GM18870 (cell line): ENCODE measurements around the gene CTNNBIP1.
A peak's percentile ranks its signal among the peaks of the same experiment; 100 is the strongest.
"Not testable (repeated sequence)": the region's sequence is repeated elsewhere in the genome, so short reads cannot be mapped to it uniquely, and the experiment has no call there.

Experiments
- ATAC-seq: cut with Tn5 transposase; IDR thresholded peaks from one replicate; pipeline ENCODE4 v1.9.1; 2021; ENCODE audit warnings: moderate library complexity; ENCODE audit not compliant: unreplicated experiment

CTNNBIP1 gene

GRCh38 chr1:9910076-9910422, at the start of gene CTNNBIP1:
Gene CTNNBIP1 (minus strand): TSS chr1:9910269. CDS start chr1:9872064, 38,205 bp downstream.
- no peak for ATAC-seq

- ATAC-seq = no peak
Measured at GRCh38 chr1:9957726-9958125, 47.7 kb upstream of the CTNNBIP1 start.

- no peak for ATAC-seq
Measured at GRCh38 chr1:9946315-9946714, 36.2 kb upstream of the CTNNBIP1 start.

GRCh38 chr1:9942939-9943788, 33.1 kb upstream of the CTNNBIP1 start, which contains the start of the genes LZIC and NMNAT1:
Gene LZIC (minus strand): TSS chr1:9943391. CDS start chr1:9936619, 6,772 bp downstream.
Gene NMNAT1 (plus strand): TSS chr1:9943475. CDS start chr1:9972074, 28,599 bp downstream.
- ATAC-seq = peak; percentile 76

- peak; percentile 27 for ATAC-seq
Measured at GRCh38 chr1:9942399-9942938, 32.4 kb upstream of the CTNNBIP1 start.

- ATAC-seq = no peak
Measured at GRCh38 chr1:9929431-9930385, 19.6 kb upstream of the CTNNBIP1 start.

- ATAC-seq = no peak
Measured at GRCh38 chr1:9927259-9927658, 17.2 kb upstream of the CTNNBIP1 start.

- no peak for ATAC-seq
Measured at GRCh38 chr1:9922342-9922741, 12.3 kb upstream of the CTNNBIP1 start.

- ATAC-seq = no peak
Measured at GRCh38 chr1:9920606-9921005, 10.5 kb upstream of the CTNNBIP1 start.

GRCh38 chr1:9917901-9918300, 7.8 kb upstream of the CTNNBIP1 start:
- no peak for ATAC-seq

GRCh38 chr1:9917495-9917894, 7.4 kb upstream of the CTNNBIP1 start:
- not testable (repeated sequence) for ATAC-seq

- ATAC-seq = no peak
Measured at GRCh38 chr1:9916452-9916851, 6.4 kb upstream of the CTNNBIP1 start.

GRCh38 chr1:9914610-9914937, 4.5 kb upstream of the CTNNBIP1 start:
- ATAC-seq = no peak

GRCh38 chr1:9912264-9912936, 2.3 kb upstream of the CTNNBIP1 start:
- ATAC-seq = no peak

- peak; percentile 79 for ATAC-seq
Measured at GRCh38 chr1:9910423-9911178, 532 bp upstream of the CTNNBIP1 start.

- no peak for ATAC-seq
Measured at GRCh38 chr1:9909234-9910046, 629 bp downstream of the CTNNBIP1 start.

- no peak for ATAC-seq
Measured at GRCh38 chr1:9908871-9909233, 1.2 kb downstream of the CTNNBIP1 start.

GRCh38 chr1:9907441-9907840, 2.6 kb downstream of the CTNNBIP1 start:
- no peak for ATAC-seq

GRCh38 chr1:9906466-9906865, 3.6 kb downstream of the CTNNBIP1 start:
- no peak for ATAC-seq
